Adrenal gland (tissue), 5 donors: ENCODE measurements around the gene ZFR.

ENCODE experiments used
- CTCF ChIP-seq, 6 experiments: fragments of 450-650 bp in 4 of 6; fragments of 200-600 bp in 2 of 6; sonication (generic) in 1 of 6; IDR thresholded peaks; 1 replicate in 5 of 6; 2 replicates in 1 of 6; pipeline versions ENCODE4 v1.5.1 to v1.8.0; 2016 to 2021; ENCODE audit warnings: antibody characterized with exemption in 6 of 6, mild to moderate bottlenecking in 2 of 6, moderate library complexity in 1 of 6
- POLR2A ChIP-seq, 2 donors: fragments of 450-650 bp; IDR thresholded peaks; one replicate each; pipeline ENCODE4 v1.6.1; 2017; ENCODE audit warnings: antibody characterized with exemption in 2 of 2, mild to moderate bottlenecking in 2 of 2, moderate library complexity in 1 of 2
- donor health status: DM: no; HTN: no; CAD: no.

DNA sequence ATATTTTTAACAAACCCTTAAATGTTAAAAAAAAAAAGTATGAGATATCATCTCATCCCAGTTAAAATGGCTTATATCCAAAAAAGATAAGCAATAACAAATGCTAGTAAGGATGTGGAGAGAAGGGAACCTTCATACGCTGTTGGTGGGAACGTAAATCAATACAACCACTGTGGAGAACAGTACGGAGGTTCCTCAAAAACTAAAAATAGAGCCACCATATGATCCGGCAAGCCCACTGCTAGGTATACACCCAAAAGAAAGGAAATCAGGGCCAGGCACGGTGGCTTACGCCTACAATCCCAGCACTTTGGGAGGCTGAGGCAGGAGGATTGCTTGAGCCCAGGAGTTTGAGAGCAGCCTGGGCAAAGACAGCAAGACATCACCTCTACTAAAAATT, 134.8 kb downstream of the ZFR start:
- no peak for TF ChIP-seq POLR2A (IDR thresholded peaks at IDR 0.05)
- no peak for TF ChIP-seq CTCF (IDR thresholded peaks at IDR 0.05)
